Measurements from ENCODE around the gene NEK11. TPM values are rescaled to one million over a fixed set of nuclear protein-coding genes. Genes with fewer than 3 reads are reported as not detected.

Gene NEK11
- total RNA-seq, 1 donor from 2014 or later, result 6.1 TPM

DNA sequence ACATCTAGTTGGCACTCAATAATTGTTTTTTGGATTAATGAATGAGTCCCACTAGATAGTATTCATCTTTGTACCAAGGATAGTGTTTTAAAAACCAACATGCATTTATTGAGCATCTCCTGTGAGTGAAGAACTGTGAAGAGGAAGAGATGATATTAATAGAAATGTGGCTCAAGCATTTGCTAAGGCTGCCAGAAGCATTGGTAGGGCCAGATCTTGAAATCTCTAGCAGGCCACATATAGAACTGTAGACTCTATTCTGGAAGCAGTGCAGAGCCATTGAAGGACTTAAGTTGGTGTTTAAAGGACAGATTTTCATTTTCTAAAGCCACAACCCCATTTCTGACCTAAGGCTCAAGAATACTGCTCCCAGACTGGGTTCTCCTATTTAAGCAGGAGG lies 99.0 kb downstream of the NEK11 start:
- DNase-seq (ENCODE audit: low read depth), result no peak

GRCh38 chr3:131140891-131141290 lies 114.2 kb downstream of the NEK11 start:
- no peak for DNase-seq (ENCODE audit: low read depth)

- DNase-seq (ENCODE audit: low read depth), result no peak
Measured at GRCh38 chr3:131141770-131142169, 115.1 kb downstream of the NEK11 start.

- DNase-seq (ENCODE audit: low read depth), result no peak
Measured at GRCh38 chr3:131142580-131142979, 115.9 kb downstream of the NEK11 start.

- no peak for DNase-seq (ENCODE audit: low read depth)
Measured at GRCh38 chr3:131143802-131144201, 117.1 kb downstream of the NEK11 start.

- no peak for DNase-seq (ENCODE audit: low read depth)
Measured at GRCh38 chr3:131147534-131147933, 120.9 kb downstream of the NEK11 start.

GRCh38 chr3:131158434-131158833 lies 131.8 kb downstream of the NEK11 start:
- DNase-seq (ENCODE audit: low read depth), result no peak

- no peak for DNase-seq (ENCODE audit: low read depth)
Measured at GRCh38 chr3:131162516-131162915, 135.8 kb downstream of the NEK11 start.

- DNase-seq (ENCODE audit: low read depth), result no peak
Measured at GRCh38 chr3:131167867-131168266, 141.2 kb downstream of the NEK11 start.

GRCh38 chr3:131169331-131169730 lies 142.7 kb downstream of the NEK11 start:
- no peak for DNase-seq (ENCODE audit: low read depth)

GRCh38 chr3:131172502-131173200 lies 146.0 kb downstream of the NEK11 start:
- DNase-seq (ENCODE audit: low read depth), result no peak

DNA sequence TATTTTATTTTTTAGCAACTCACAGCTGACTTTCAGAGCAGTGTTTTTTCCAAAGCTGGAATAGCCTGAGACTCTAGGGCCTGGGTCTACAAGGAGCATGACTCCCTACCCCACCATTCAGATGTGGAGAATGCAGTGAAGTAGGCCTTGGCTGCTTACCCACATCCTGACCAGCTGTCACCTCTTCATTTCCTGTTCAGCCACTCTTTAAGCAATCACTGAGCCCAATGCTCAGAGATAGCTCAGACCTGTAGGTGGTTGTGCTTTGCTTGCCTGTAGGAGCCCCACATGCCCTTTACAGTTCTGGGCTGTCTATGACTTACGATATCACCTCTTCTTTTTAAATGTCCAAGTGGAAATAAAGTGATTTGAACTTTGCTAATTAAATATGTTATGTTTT lies 148.1 kb downstream of the NEK11 start:
- DNase-seq (ENCODE audit: low read depth), result peak; percentile 41

DNA sequence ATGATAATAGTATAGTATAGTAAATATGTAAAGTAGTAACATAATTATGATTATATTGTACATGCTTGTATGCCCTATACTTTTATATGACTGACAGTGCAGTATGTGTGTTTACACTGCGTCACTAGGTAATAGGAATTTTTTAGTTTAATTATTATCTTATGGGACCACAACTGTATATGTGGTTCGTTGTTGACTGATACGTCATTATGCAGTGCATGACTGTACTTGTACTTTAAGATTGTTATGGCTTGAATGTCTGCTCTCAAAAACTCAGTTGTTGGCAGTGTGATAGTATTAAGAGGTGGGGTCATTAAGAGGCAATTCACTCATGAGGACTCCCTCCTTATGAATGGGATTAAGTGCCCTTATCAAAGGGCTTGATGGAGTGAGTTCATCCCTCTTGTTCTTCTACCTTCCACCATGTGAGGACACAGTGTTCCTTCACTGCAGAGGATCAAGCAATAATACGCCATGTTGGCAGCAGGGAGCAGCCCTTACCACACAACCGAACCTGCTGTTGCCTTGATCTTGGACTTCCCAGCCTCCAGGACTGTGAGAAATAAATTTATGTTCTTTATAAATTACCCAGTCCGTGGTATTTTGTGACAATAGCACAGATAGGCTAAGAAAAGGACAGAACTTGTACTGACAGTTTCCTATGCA lies 152.2 kb downstream of the NEK11 start:
- no peak for DNase-seq (ENCODE audit: low read depth)

GRCh38 chr3:131192701-131193100 lies 166.0 kb downstream of the NEK11 start:
- no peak for DNase-seq (ENCODE audit: low read depth)

DNA sequence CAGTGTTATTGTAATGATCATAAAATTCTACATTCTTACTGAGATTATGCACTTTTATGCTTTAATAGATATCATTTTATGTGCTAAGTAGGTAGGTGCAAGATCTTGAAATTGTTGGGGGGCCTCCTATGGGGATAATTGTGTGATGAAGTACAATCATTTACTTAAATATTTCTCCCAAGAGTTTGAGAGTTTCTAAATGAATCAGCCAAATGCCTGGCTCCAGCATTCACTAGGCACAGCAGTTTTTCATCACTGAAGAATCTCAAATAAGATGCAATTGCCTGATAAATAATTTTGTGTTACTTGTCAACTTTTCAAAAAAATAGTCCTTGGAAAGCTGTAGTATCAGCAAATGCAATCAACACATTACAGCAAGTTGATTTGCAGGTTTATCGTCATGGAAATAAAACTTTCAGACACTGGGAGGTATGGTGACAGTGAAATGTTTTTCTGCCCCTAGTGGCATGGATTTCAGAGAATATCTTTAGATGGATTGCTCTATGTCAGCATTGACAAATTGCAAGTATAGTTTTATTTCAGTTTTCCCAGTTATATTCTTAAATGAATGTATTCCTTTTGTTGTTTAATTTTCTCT lies 167.1 kb downstream of the NEK11 start:
- peak; percentile 10 for DNase-seq (ENCODE audit: low read depth)

GRCh38 chr3:131194816-131195215 lies 168.1 kb downstream of the NEK11 start:
- DNase-seq (ENCODE audit: low read depth), result no peak

DNA sequence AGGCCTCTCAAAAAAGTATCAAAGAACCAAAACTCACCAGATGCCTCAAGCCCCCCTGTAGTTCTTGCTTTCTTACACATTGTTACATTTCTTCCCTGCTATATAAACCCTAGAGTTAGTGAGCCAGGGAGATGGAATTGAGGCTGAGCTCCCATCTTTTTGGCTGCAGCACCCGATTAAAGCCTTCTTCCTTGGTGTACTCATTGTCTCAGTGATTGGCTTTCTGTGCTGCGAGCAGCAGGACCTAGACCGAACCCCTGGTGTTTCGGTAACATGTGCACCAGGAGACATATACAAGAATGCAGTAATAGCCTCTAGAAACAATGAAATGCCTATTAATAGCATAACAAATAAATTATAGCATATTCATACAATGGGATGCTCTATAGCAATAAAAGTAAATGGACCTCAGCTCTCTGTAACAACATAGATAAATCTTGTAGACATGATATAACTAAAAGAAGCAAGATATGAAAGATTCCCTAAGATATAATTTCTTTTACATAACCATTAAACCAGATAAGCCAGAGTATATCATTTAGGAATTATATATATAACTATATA lies 174.0 kb downstream of the NEK11 start:
- DNase-seq (ENCODE audit: low read depth), result no peak

- no peak for DNase-seq (ENCODE audit: low read depth)
Measured at GRCh38 chr3:131216330-131216729, 189.7 kb downstream of the NEK11 start.

GRCh38 chr3:131216801-131217200 lies 190.1 kb downstream of the NEK11 start:
- DNase-seq (ENCODE audit: low read depth), result peak; percentile 83

- DNase-seq (ENCODE audit: low read depth), result peak; percentile 66
Measured at GRCh38 chr3:131217296-131217741, 190.6 kb downstream of the NEK11 start.

DNA sequence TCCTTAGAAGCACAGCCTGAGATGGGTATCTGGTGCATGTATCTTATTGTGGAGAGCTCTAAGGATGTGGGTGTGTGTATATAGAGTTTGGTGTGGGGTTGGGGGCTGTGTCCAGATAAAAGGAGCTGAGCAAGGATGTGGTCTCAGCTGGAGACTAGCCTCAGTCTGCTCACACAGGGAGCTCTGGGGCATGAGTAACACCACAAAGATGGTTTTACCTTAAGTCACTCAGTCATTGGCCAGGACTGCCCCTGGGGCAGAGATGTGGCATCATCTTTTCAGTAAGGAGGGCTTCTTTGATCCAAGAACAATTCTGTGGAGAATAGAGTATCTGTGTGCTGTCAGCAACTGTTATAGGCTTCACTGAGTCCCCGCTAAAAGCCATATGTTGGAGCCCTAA lies 191.5 kb downstream of the NEK11 start:
- peak; percentile 11 for DNase-seq (ENCODE audit: low read depth)

GRCh38 chr3:131221731-131222130 lies 195.1 kb downstream of the NEK11 start:
- peak; percentile 48 for DNase-seq (ENCODE audit: low read depth)
